HEK293 (cell line): ENCODE data around the gene APOL2.

Source experiments
- GLI4 ChIP-seq: fragments of 450-650 bp; formaldehyde crosslinking; IDR thresholded peaks from 2 replicates; pipeline ENCODE4 v1.5.1; 2016; ENCODE audit warnings: missing biosample characterization, missing genetic modification characterization
- KLF10 ChIP-seq: fragments of 450-650 bp; IDR thresholded peaks from 2 replicates; pipeline ENCODE4 v1.5.1; 2018; ENCODE audit warnings: missing biosample characterization, mild to moderate bottlenecking, missing genetic modification characterization
- TCF7L2 ChIP-seq: IDR thresholded peaks from 2 replicates; pipeline ENCODE4 v1.6.1; 2011; ENCODE audit warnings: low read depth, mild to moderate bottlenecking, inconsistent platforms, low read length, moderate library complexity, borderline replicate concordance
- ZBTB8A ChIP-seq: fragments of 450-650 bp; formaldehyde crosslinking; IDR thresholded peaks from 2 replicates; pipeline ENCODE4 v1.5.1; 2016; ENCODE audit warnings: missing biosample characterization, missing genetic modification characterization
- ZNF23 ChIP-seq: fragments of 450-650 bp; formaldehyde crosslinking; IDR thresholded peaks from 2 replicates; pipeline ENCODE4 v1.5.1; 2016; ENCODE audit warnings: missing biosample characterization, missing genetic modification characterization, borderline replicate concordance
- ZNF248 ChIP-seq: fragments of 450-650 bp; formaldehyde crosslinking; IDR thresholded peaks from 2 replicates; pipeline ENCODE4 v1.5.1; 2017; ENCODE audit warnings: missing biosample characterization, missing genetic modification characterization
- ZNF610 ChIP-seq: fragments of 450-650 bp; formaldehyde crosslinking; IDR thresholded peaks from 2 replicates; pipeline ENCODE4 v1.5.1; 2016; ENCODE audit warnings: missing biosample characterization, missing genetic modification characterization, borderline replicate concordance
- ZNF785 ChIP-seq: fragments of 450-650 bp; formaldehyde crosslinking; IDR thresholded peaks from 2 replicates; pipeline ENCODE4 v1.5.1; 2016; ENCODE audit warnings: missing biosample characterization, missing genetic modification characterization
- ZSCAN16 ChIP-seq: fragments of 450-650 bp; formaldehyde crosslinking; IDR thresholded peaks from 2 replicates; pipeline ENCODE4 v1.5.1; 2016; ENCODE audit warnings: missing biosample characterization, missing genetic modification characterization
- TF ChIP-seq, protein P1 (sequence below): sonication (generic); formaldehyde crosslinking; IDR thresholded peaks from 2 replicates; pipeline ENCODE4 v1.8.1; 2022; ENCODE audit warnings: mild to moderate bottlenecking, moderate library complexity, missing genetic modification reagents
- TF ChIP-seq, protein P2 (sequence below): fragments of 450-650 bp; formaldehyde crosslinking; IDR thresholded peaks from 2 replicates; pipeline ENCODE4 v1.5.1; 2016; ENCODE audit warnings: missing biosample characterization, missing genetic modification characterization
- TF ChIP-seq, protein P3 (sequence below): fragments of 450-650 bp; IDR thresholded peaks from 2 replicates; pipeline ENCODE4 v1.5.1; 2018; ENCODE audit warnings: missing biosample characterization, missing genetic modification characterization
- TF ChIP-seq, protein P4 (sequence below): fragments of 450-650 bp; formaldehyde crosslinking; IDR thresholded peaks from 2 replicates; pipeline ENCODE4 v1.5.1; 2016; ENCODE audit warnings: missing biosample characterization, missing genetic modification characterization

DNA sequence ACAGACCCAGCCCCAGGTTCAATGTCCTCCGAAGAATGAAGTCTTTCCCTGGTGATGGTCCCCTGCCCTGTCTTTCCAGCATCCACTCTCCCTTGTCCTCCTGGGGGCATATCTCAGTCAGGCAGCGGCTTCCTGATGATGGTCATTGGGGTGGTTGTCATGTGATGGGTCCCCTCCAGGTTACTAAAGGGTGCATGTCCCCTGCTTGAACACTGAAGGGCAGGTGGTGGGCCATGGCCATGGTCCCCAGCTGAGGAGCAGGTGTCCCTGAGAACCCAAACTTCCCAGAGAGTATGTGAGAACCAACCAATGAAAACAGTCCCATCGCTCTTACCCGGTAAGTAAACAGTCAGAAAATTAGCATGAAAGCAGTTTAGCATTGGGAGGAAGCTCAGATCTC, 27.7 kb upstream of the APOL2 start:
- no peak for TF ChIP-seq KLF10 (tag by site-specific recombination)
- no peak for TF ChIP-seq TCF7L2
- no peak for TF ChIP-seq ZBTB8A (tag by site-specific recombination)
- TF ChIP-seq, protein P1, sequence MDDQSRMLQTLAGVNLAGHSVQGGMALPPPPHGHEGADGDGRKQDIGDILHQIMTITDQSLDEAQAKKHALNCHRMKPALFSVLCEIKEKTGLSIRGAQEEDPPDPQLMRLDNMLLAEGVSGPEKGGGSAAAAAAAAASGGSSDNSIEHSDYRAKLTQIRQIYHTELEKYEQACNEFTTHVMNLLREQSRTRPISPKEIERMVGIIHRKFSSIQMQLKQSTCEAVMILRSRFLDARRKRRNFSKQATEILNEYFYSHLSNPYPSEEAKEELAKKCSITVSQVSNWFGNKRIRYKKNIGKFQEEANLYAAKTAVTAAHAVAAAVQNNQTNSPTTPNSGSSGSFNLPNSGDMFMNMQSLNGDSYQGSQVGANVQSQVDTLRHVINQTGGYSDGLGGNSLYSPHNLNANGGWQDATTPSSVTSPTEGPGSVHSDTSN (CRISPR knock-in tag) = no peak
- TF ChIP-seq ZNF785 (tag by site-specific recombination) = no peak
- no peak for TF ChIP-seq ZSCAN16
- TF ChIP-seq, protein P2, sequence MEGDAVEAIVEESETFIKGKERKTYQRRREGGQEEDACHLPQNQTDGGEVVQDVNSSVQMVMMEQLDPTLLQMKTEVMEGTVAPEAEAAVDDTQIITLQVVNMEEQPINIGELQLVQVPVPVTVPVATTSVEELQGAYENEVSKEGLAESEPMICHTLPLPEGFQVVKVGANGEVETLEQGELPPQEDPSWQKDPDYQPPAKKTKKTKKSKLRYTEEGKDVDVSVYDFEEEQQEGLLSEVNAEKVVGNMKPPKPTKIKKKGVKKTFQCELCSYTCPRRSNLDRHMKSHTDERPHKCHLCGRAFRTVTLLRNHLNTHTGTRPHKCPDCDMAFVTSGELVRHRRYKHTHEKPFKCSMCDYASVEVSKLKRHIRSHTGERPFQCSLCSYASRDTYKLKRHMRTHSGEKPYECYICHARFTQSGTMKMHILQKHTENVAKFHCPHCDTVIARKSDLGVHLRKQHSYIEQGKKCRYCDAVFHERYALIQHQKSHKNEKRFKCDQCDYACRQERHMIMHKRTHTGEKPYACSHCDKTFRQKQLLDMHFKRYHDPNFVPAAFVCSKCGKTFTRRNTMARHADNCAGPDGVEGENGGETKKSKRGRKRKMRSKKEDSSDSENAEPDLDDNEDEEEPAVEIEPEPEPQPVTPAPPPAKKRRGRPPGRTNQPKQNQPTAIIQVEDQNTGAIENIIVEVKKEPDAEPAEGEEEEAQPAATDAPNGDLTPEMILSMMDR (tag by site-specific recombination) = no peak
- no peak for TF ChIP-seq ZNF248 (tag by site-specific recombination)
- TF ChIP-seq, protein P3, sequence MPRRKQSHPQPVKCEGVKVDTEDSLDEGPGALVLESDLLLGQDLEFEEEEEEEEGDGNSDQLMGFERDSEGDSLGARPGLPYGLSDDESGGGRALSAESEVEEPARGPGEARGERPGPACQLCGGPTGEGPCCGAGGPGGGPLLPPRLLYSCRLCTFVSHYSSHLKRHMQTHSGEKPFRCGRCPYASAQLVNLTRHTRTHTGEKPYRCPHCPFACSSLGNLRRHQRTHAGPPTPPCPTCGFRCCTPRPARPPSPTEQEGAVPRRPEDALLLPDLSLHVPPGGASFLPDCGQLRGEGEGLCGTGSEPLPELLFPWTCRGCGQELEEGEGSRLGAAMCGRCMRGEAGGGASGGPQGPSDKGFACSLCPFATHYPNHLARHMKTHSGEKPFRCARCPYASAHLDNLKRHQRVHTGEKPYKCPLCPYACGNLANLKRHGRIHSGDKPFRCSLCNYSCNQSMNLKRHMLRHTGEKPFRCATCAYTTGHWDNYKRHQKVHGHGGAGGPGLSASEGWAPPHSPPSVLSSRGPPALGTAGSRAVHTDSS (tag by site-specific recombination) = no peak
- TF ChIP-seq ZNF610 = no peak
- TF ChIP-seq, protein P4, sequence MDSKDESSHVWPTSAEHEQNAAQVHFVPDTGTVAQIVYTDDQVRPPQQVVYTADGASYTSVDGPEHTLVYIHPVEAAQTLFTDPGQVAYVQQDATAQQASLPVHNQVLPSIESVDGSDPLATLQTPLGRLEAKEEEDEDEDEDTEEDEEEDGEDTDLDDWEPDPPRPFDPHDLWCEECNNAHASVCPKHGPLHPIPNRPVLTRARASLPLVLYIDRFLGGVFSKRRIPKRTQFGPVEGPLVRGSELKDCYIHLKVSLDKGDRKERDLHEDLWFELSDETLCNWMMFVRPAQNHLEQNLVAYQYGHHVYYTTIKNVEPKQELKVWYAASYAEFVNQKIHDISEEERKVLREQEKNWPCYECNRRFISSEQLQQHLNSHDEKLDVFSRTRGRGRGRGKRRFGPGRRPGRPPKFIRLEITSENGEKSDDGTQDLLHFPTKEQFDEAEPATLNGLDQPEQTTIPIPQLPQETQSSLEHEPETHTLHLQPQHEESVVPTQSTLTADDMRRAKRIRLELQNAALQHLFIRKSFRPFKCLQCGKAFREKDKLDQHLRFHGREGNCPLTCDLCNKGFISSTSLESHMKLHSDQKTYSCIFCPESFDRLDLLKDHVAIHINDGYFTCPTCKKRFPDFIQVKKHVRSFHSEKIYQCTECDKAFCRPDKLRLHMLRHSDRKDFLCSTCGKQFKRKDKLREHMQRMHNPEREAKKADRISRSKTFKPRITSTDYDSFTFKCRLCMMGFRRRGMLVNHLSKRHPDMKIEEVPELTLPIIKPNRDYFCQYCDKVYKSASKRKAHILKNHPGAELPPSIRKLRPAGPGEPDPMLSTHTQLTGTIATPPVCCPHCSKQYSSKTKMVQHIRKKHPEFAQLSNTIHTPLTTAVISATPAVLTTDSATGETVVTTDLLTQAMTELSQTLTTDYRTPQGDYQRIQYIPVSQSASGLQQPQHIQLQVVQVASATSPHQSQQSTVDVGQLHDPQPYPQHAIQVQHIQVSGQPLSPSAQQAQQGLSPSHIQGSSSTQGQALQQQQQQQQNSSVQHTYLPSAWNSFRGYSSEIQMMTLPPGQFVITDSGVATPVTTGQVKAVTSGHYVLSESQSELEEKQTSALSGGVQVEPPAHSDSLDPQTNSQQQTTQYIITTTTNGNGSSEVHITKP (tag by site-specific recombination) = no peak
- no peak for TF ChIP-seq GLI4 (tag by site-specific recombination)
- TF ChIP-seq ZNF23 = no peak
